ENCODE measurements around the gene RAP2A. TPM values are rescaled to one million over a fixed set of nuclear protein-coding genes. Genes with fewer than 3 reads are reported as not detected.

Gene RAP2A
- total RNA-seq, 1 donor = 32.8 TPM

GRCh38 chr13:97456047-97456446, 22.1 kb downstream of the RAP2A start:
- no peak for TF ChIP-seq CTCF (IDR thresholded peaks at IDR 0.05; ENCODE audit: insufficient read depth, low read depth, low read length)
- no peak for DNase-seq (ENCODE audit: low read depth)

GRCh38 chr13:97459215-97459777, 25.3 kb downstream of the RAP2A start:
- TF ChIP-seq CTCF (IDR thresholded peaks at IDR 0.05; ENCODE audit: insufficient read depth, low read depth, low read length) = no peak
- DNase-seq (ENCODE audit: low read depth) = no peak
- H3K4me3 ChIP-seq (ENCODE audit: low read depth, low read length) = no peak overlapping the region

More at GRCh38 chr13:97456047-97456446, 22.1 kb downstream of the RAP2A start:
- no peak overlapping the region for H3K4me3 ChIP-seq (ENCODE audit: low read depth, low read length)

GRCh38 chr13:97460004-97460775, 26.2 kb downstream of the RAP2A start:
- peak; percentile 73 for DNase-seq (ENCODE audit: low read depth)
- no peak for TF ChIP-seq CTCF (IDR thresholded peaks at IDR 0.05; ENCODE audit: insufficient read depth, low read depth, low read length)
- H3K4me3 ChIP-seq (ENCODE audit: low read depth, low read length) = no peak overlapping the region

- DNase-seq (ENCODE audit: low read depth) = no peak
- no peak for TF ChIP-seq CTCF (IDR thresholded peaks at IDR 0.05; ENCODE audit: insufficient read depth, low read depth, low read length)
- no peak overlapping the region for H3K4me3 ChIP-seq (ENCODE audit: low read depth, low read length)
Observed at GRCh38 chr13:97460853-97461252, 26.9 kb downstream of the RAP2A start.

- DNase-seq (ENCODE audit: low read depth) = no peak
- no peak overlapping the region for H3K4me3 ChIP-seq (ENCODE audit: low read depth, low read length)
- no peak for TF ChIP-seq CTCF (IDR thresholded peaks at IDR 0.05; ENCODE audit: insufficient read depth, low read depth, low read length)
Observed at GRCh38 chr13:97464561-97464960, 30.6 kb downstream of the RAP2A start.

GRCh38 chr13:97466722-97467121, 32.8 kb downstream of the RAP2A start:
- H3K4me3 ChIP-seq (ENCODE audit: low read depth, low read length) = no peak overlapping the region
- no peak for DNase-seq (ENCODE audit: low read depth)
- TF ChIP-seq CTCF (IDR thresholded peaks at IDR 0.05; ENCODE audit: insufficient read depth, low read depth, low read length) = no peak
